ENCODE measurements around the gene AHRR. TPM values are rescaled to one million over a fixed set of nuclear protein-coding genes. Genes with fewer than 3 reads are reported as not detected.

The AHRR gene
- total RNA-seq, 2 experiments from 2014 or later = 28.3 to 34.9 TPM

DNA sequence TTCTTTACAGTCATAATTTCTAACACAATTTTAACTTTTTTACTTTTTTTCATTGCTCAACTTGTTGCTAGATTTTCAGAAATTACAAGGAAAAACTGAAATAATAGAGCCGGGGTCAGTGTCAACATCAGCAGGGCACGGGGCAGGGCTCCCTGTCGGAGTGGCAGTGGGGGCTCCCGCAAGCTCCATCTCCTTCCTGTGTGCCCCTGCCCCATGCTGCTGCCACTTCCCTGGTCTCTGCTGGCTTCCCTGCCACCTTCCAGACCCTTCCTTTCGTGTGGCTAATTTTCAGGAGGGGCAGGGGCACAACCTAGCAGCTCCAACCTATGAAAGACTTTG is 120.5 kb downstream of the AHRR start:
- ChIA-PET CTCF (interaction anchor here (0.6 kb wide), 1 partner anchor 49 kb away, joined by 3 read pairs; no protein-coding TSS in a partner anchor), POLR2A (no interaction called here)
- Mint-ChIP-seq H3K4me1 (peaks cover 46% of the 10 kb centered on the region), H3K9me3 (no peaks in the 10 kb centered on the region), H3K27ac (peak overlapping the region; percentile 62), H3K36me3 (ENCODE audit: low read depth) (peaks cover 10% of the 10 kb centered on the region), H3K27me3 (no peaks in the 10 kb centered on the region), H3K4me3 (peak overlapping the region; percentile 94)
- DNase-seq = no peak

DNA sequence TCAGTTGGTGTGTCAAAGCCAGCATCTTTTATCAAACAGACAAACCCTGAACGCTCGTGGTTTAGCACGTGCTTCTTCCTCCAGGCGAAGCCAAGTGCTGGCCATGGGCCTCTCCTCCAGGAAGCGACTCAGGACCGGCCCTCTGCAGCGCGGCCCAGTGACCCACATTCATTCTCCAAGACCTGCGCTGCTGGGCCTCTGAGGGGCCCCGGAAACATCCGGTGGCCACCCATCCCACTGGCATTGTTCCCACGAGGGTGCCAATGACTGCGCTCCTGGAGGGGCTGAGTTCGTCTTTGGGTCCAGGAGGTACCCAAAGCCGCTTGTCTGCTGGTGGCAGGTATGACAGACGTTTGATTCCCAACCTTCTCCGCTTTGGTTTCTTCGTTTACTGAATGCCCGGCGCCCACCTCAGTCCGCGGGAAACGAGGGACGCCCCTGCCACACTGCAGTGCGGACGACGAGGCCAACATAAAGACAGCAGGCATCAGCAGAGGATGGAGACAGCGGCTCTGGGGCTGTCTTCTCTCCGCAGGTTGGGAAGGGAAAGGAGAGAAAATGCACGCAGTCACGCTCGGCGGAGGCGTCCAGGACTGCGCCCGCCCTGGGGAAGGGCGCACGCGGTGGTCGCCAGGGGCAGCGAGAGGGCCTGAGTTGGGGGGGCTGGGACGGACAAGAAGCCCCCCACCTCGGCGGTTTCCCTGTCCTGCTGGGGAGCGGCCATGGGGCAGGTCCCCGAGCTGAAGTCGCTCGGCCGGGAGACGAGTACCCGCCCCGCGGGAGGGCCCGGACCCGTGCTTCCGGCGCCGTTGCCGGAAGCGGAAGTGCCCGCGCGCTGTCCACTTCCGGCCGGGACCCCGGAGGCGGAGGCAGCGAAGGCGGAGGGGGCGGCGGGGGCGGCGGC is 121.1 kb downstream of the AHRR start, which contains the start of gene EXOC3:
TSS of gene EXOC3 (plus strand) at position 842 of the 904 bp plus-strand sequence. CDS start 3,030 bp downstream, outside the sequence.
- DNase-seq = peak; percentile 74
- H3K4me1 Mint-ChIP-seq = peaks cover 47% of the 10 kb centered on the region
- no peaks in the 10 kb centered on the region for H3K9me3 Mint-ChIP-seq
- peak within 1 kb of the TSS; percentile 96 for H3K27ac Mint-ChIP-seq
- ChIA-PET CTCF (interaction anchor here (0.6 kb wide), 1 partner anchor 49 kb away, joined by 3 read pairs; no protein-coding TSS in a partner anchor), POLR2A (no interaction called here)
- H3K27me3 Mint-ChIP-seq = no peaks in the 10 kb centered on the region
- H3K36me3 Mint-ChIP-seq (ENCODE audit: low read depth) = peaks cover 16% of the 10 kb centered on the region
- H3K4me3 Mint-ChIP-seq = peak within 1 kb of the TSS; percentile 94

DNA sequence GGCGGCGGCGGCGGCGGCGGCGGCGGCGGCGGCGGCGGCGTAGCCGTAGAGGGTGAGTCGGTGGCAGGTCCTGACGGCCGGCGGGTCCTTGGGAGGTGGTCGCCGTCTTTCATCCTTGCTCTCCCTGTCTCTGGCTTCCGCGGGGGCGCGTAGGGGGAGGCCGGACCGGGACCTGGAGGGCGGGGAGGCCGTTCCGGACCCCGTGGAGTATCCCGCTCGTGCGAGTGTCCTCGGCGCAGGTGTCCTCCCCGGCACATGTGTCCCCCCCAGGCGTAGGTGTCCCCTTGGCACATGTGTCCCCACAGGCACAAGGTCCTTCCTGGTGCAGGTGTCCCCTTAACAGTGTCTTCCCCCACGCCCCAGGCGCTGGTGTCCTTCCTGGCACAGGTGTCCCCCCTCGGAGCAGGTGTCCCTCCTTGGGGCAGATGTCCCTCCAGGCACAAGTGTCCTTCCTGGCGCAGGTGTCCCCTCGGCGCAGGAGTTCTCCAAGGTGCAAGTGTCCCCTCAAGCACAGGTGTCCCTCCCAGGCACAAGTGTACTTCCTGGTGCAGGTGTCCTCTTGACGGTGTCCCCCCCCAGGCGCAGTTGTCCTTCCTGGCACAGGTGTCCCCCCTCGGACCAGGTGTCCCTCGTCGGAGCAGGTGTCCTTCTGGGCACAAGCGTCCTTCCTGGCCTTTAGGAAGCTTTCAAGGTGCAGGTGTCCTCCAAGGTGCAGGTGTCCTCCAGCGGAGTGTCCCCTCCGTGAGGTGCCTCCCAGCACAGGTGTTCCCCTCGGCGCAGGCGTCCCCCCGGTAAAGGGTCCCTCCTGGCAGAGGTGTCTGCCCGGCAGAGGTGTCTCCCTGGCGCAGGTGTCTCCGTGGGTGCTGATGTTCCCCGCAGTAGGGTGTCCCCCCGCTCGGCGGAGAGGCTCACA is 122.0 kb downstream of the AHRR start:
- Mint-ChIP-seq H3K4me1 (peaks cover 50% of the 10 kb centered on the region), H3K36me3 (ENCODE audit: low read depth) (peaks cover 23% of the 10 kb centered on the region), H3K9me3 (no peaks in the 10 kb centered on the region), H3K4me3 (peak overlapping the region; percentile 94), H3K27me3 (no peaks in the 10 kb centered on the region), H3K27ac (peak overlapping the region; percentile 86)
- peak; percentile 40 for DNase-seq
- CTCF ChIA-PET = interaction anchor here (1.2 kb wide), 1 partner anchor 15 kb away, joined by 3 read pairs; no protein-coding TSS in a partner anchor
- POLR2A ChIA-PET = no interaction called here

DNA sequence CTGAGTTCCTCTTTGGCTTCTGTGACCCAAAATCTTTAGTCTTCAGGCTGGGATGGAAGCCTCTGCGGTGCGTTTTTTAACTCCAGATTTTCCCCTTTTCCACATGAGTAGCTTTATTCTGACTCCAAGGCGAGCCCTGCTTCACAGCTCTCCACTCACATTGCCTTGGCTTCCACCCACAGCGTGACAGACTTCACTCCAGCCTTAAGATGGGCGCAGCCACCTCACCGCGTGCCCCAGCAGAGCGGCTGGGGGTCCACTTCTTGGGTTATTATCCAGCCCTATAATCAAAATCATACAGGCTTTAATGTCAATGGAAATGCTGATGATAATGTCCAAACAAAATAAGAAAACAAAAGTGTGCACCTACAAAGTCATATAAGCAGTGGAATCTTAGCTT is 122.7 kb downstream of the AHRR start:
- POLR2A ChIA-PET = no interaction called here
- CTCF ChIA-PET = interaction anchor here (1.2 kb wide), 1 partner anchor 16 kb away, joined by 3 read pairs; no protein-coding TSS in a partner anchor
- H3K9me3 Mint-ChIP-seq = no peaks in the 10 kb centered on the region
- no peak for DNase-seq
- peak overlapping the region; percentile 94 for H3K4me3 Mint-ChIP-seq
- H3K27ac Mint-ChIP-seq = peak overlapping the region; percentile 86
- H3K36me3 Mint-ChIP-seq (ENCODE audit: low read depth) = peaks cover 31% of the 10 kb centered on the region
- peaks cover 52% of the 10 kb centered on the region for H3K4me1 Mint-ChIP-seq
- no peaks in the 10 kb centered on the region for H3K27me3 Mint-ChIP-seq

DNA sequence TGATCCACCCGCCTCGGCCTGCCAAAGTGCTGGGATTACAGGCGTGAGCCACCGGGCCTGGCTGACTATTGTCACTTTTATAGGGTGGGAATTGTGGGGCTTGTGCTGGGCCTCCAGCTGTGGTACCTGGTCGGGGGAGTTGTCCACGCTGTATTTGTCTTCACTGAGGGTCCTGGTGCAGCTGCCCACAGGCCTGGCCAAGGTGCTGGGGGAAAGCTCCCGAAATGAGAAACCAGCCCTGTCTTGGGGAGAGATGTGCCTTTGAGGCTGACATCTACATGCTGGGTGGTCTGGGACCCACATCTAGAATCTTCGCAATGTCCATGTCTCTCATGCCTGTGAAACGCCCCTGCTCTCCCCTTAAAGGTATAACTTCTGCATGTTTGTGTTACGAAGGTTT is 124.1 kb downstream of the AHRR start:
- peaks cover 44% of the 10 kb centered on the region for H3K36me3 Mint-ChIP-seq (ENCODE audit: low read depth)
- ChIA-PET POLR2A (no interaction called here), CTCF (interaction anchor here (1.0 to 1.6 kb wide), 3 partner anchors 27 to 111 kb away, joined by 5 to 10 read pairs (median 5); no protein-coding TSS in a partner anchor)
- H3K9me3 Mint-ChIP-seq = peaks cover 5% of the 10 kb centered on the region
- DNase-seq = no peak
- no peak overlapping the region for H3K4me3 Mint-ChIP-seq
- no peak overlapping the region for H3K27ac Mint-ChIP-seq
- H3K4me1 Mint-ChIP-seq = peaks cover 52% of the 10 kb centered on the region
- H3K27me3 Mint-ChIP-seq = no peaks in the 10 kb centered on the region

DNA sequence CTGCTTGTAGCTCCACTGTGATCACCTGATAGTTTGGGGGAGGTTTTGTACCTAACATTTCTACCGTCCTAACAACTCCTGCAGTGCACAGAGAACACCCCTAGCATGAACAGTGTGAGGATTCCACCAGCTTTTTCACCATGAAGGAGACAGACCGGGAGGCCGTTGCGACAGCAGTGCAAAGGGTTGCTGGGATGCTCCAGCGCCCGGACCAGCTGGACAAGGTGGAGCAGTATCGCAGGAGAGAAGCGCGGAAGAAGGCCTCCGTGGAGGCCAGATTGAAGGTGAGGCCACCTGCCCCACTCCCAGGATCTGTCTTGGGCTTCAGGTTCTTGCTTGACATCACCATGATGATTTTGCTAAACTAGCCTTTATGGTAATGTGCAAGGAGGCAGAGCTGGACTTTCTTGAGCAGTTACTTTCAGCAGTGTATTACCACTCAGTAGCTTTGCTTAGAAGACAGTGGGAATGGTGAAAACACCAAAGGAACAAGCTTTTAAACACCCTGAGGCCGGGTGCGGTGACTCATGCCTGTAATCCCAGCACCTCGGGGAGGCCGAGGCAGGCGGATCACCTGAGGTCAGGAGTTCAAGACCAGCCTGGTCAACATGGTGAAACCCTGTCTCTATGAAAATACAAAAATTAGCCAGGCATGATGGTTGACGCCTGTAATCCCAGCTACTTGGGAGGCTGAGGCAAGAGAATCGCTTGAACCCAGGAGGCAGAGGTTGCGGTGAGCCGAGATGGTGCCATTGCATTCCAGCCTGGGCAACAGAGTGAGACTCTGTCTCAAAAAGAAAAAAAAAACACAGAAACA is 124.8 kb downstream of the AHRR start:
- no peak overlapping the region for H3K4me3 Mint-ChIP-seq
- DNase-seq = no peak
- peaks cover 51% of the 10 kb centered on the region for H3K36me3 Mint-ChIP-seq (ENCODE audit: low read depth)
- H3K27me3 Mint-ChIP-seq = no peaks in the 10 kb centered on the region
- H3K9me3 Mint-ChIP-seq = peaks cover 7% of the 10 kb centered on the region
- H3K27ac Mint-ChIP-seq = peak overlapping the region; percentile 79
- ChIA-PET CTCF (interaction anchor here (0.6 to 1.7 kb wide), 17 partner anchors 10 to 934 kb away, joined by 3 to 11 read pairs (median 4); partner anchors contain the start of gene AHRR), POLR2A (interaction anchor here (0.6 to 0.7 kb wide), 2 partner anchors 166 to 203 kb away, joined by 3 to 4 read pairs; partner anchors contain the start of gene CEP72)
- H3K4me1 Mint-ChIP-seq = peaks cover 47% of the 10 kb centered on the region

DNA sequence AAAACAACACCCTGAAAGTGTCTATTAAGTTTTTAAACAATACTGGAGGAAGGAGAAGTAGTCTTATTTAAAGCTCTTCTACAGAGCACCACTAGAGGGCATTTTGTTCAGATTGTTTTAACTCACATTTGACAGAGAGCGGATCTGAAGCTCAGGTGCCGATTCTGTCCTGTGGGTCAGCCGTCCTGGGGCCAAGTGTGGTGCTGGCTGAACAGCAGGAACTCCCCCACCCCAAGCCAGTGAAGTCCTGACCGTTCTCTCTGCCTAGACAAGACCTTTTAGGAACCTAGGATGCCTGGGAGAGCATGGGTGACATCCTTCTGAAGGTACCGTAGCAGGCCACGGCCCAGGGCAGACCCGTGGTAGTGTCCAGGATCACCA is 125.4 kb downstream of the AHRR start:
- H3K4me3 Mint-ChIP-seq = no peak overlapping the region
- ChIA-PET CTCF (interaction anchor here (0.6 to 1.7 kb wide), 17 partner anchors 10 to 933 kb away, joined by 3 to 11 read pairs (median 4); partner anchors contain the start of gene AHRR), POLR2A (interaction anchor here (0.6 to 0.7 kb wide), 3 partner anchors 165 to 203 kb away, joined by 3 to 4 read pairs (median 4); partner anchors contain the start of gene CEP72)
- H3K4me1 Mint-ChIP-seq = peaks cover 43% of the 10 kb centered on the region
- DNase-seq = no peak
- peak overlapping the region; percentile 79 for H3K27ac Mint-ChIP-seq
- peaks cover 56% of the 10 kb centered on the region for H3K36me3 Mint-ChIP-seq (ENCODE audit: low read depth)
- H3K9me3 Mint-ChIP-seq = peaks cover 12% of the 10 kb centered on the region
- H3K27me3 Mint-ChIP-seq = no peaks in the 10 kb centered on the region

DNA sequence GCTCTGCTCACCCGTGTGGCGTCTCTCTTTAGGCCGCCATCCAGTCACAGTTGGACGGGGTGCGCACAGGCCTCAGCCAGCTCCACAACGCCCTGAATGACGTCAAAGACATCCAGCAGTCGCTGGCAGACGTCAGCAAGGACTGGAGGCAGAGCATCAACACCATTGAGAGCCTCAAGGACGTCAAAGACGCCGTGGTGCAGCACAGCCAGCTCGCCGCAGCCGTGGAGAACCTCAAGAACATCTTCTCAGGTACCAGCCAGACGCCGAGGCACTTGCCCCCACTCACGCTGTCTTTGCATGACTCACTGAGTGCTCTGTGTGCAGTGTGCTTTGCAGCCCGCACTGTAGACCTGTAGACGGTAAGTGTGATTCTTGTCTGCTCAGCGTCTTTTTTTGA is 126.0 kb downstream of the AHRR start:
- peaks cover 45% of the 10 kb centered on the region for H3K4me1 Mint-ChIP-seq
- H3K27ac Mint-ChIP-seq = no peak overlapping the region
- peaks cover 19% of the 10 kb centered on the region for H3K9me3 Mint-ChIP-seq
- H3K36me3 Mint-ChIP-seq (ENCODE audit: low read depth) = peaks cover 63% of the 10 kb centered on the region
- POLR2A ChIA-PET = interaction anchor here (0.7 kb wide), 1 partner anchor 164 kb away, joined by 3 read pairs; the partner anchor contains the start of gene CEP72
- CTCF ChIA-PET = interaction anchor here (0.8 to 1.7 kb wide), 10 partner anchors 9 to 129 kb away, joined by 3 to 11 read pairs (median 5); partner anchors contain the start of gene AHRR
- no peaks in the 10 kb centered on the region for H3K27me3 Mint-ChIP-seq
- no peak for DNase-seq
- no peak overlapping the region for H3K4me3 Mint-ChIP-seq

DNA sequence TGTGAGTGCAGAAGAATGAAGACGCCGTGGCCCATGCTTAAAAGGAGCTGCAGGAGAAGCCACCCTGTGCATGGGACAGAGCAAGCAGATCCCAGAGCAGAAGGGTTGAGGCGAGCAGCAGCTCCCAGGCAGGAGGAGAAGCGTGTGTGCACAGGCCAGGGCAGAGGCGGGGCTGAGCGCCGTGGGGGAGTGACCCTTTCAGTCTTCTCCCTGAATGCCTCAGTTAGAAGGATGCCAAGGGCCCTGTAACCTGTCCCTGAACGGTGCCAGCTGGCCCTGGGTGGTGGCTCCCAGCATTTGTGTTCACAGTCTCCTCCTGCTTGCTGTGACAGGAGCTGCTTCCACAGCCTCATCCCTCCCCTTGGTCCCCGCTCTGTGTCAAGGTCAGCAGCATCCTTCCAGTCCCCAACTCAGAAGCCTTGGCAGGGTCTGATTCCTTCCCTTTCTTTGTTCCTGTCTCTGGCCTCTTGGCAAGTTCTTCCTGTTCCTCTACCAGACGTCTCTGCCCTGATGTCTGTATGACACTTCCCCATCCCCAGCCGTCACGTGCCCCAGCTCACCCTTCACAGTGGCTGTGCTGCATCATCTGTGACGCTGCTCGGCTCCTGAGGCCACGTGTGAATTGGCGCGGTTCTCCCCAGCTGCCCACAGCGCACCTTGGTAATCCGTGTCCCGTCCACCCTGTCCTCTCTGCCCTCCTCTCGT is 126.7 kb downstream of the AHRR start:
- Mint-ChIP-seq H3K9me3 (peaks cover 25% of the 10 kb centered on the region), H3K27me3 (no peaks in the 10 kb centered on the region), H3K4me1 (peaks cover 50% of the 10 kb centered on the region), H3K4me3 (no peak overlapping the region), H3K36me3 (ENCODE audit: low read depth) (peaks cover 70% of the 10 kb centered on the region), H3K27ac (no peak overlapping the region)
- no peak for DNase-seq
- CTCF ChIA-PET = interaction anchor here (0.8 to 1.7 kb wide), 2 partner anchors 22 to 111 kb away, joined by 3 to 5 read pairs; no protein-coding TSS in a partner anchor
- POLR2A ChIA-PET = no interaction called here

DNA sequence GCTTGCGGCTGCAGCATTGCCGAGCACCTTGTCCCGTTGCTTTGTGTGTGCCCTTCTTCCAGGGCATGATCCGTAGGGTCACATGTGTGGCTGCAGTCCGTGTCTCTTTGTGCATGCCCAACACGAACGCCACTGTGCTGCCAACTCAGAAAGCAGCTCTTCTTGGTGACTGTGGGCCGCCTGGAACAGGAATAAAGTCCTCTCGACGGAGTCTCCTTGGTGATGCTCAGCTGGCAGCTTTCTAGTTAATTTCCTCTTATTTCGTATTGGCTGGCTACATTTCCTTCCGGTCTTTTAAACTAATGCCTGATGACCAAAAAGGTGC is 127.2 kb downstream of the AHRR start:
- Mint-ChIP-seq H3K4me1 (peaks cover 51% of the 10 kb centered on the region), H3K36me3 (ENCODE audit: low read depth) (peaks cover 75% of the 10 kb centered on the region), H3K9me3 (peaks cover 25% of the 10 kb centered on the region), H3K27me3 (no peaks in the 10 kb centered on the region), H3K4me3 (no peak overlapping the region), H3K27ac (no peak overlapping the region)
- ChIA-PET CTCF (no interaction called here), POLR2A (no interaction called here)
- no peak for DNase-seq

DNA sequence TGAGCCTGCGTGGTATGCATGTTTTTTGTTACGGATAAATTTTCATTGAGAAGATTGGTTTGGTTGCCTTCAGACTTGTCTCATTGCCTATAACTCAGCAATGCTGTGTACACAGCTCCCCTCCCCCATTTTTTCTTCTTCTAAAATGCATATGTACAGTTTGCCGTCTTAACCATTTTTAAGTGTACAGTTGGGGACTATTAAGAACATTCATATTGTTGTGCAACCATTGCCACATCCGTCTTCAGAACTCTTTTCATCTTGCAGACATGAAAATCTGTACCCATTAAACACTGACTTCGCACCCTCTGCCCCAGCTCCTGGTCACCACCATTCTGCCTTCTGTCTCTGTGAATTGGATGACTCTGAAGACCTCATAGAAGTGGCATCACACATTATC is 127.6 kb downstream of the AHRR start:
- CTCF ChIA-PET = interaction anchor here (1.4 kb wide), 1 partner anchor 16 kb away, joined by 3 read pairs; no protein-coding TSS in a partner anchor
- no peaks in the 10 kb centered on the region for H3K27me3 Mint-ChIP-seq
- peaks cover 78% of the 10 kb centered on the region for H3K36me3 Mint-ChIP-seq (ENCODE audit: low read depth)
- POLR2A ChIA-PET = no interaction called here
- no peak for DNase-seq
- no peak overlapping the region for H3K4me3 Mint-ChIP-seq
- no peak overlapping the region for H3K27ac Mint-ChIP-seq
- H3K4me1 Mint-ChIP-seq = peaks cover 51% of the 10 kb centered on the region
- H3K9me3 Mint-ChIP-seq = peaks cover 25% of the 10 kb centered on the region
